Activated naive CD8-positive, alpha-beta T cell treated with anti-CD3 and anti-CD28 coated beads, Interleukin-2, amount 10 ng/mL, durations not matched to agents 7 days and 5 days (primary cell): ENCODE measurements around the gene ACAT1. TPM values are rescaled to one million over a fixed set of nuclear protein-coding genes. Genes with fewer than 3 reads are reported as not detected.
"Not testable (repeated sequence)": the region's sequence is repeated elsewhere in the genome, so short reads cannot be mapped to it uniquely, and the experiment has no call there.

Experiments
- ATAC-seq: fragments of 150-1000 bp; cut with Tn5 transposase; one replicate; pipeline ENCODE4 v1.10.0; 2021; ENCODE audit warnings: low read depth, moderate library complexity
- POLR2A ChIA-PET: fragments of 350-600 bp; sonication (Branson Sonifier 250); formaldehyde crosslinking; loops from one replicate; lab custom pipeline; 2021; ENCODE audit warnings: antibody characterized with exemption; lab: Charles Lee
- DNase-seq: peaks from one replicate; pipeline ENCODE4 v3.0.0; 2021
- H3K27ac Mint-ChIP-seq: one replicate; pipeline ENCODE4 v1.8.0; 2022; ENCODE audit warnings: mild to moderate bottlenecking, mixed read lengths
- H3K27me3 Mint-ChIP-seq: one replicate; pipeline ENCODE4 v1.8.0; 2022; ENCODE audit warnings: mild to moderate bottlenecking, moderate library complexity, mixed read lengths
- H3K36me3 Mint-ChIP-seq: one replicate; pipeline ENCODE4 v1.8.0; 2021; ENCODE audit warnings: mild to moderate bottlenecking, mixed read lengths
- H3K4me1 Mint-ChIP-seq: one replicate; pipeline ENCODE4 v1.8.0; 2021; ENCODE audit warnings: mixed read lengths
- H3K4me3 Mint-ChIP-seq: one replicate; pipeline ENCODE4 v1.8.0; 2022; ENCODE audit warnings: mild to moderate bottlenecking, moderate library complexity, mixed read lengths
- H3K9me3 Mint-ChIP-seq: one replicate; pipeline ENCODE4 v1.8.0; 2021; ENCODE audit warnings: mixed read lengths
- total RNA-seq, 2 experiments: library from RNA; stranded (reverse); gene quantifications; one replicate each; pipeline ENCODE4 v1.2.3, GENCODE V29; 2021

Gene ACAT1
- total RNA-seq, 2 experiments from 2014 or later, result 41.5 to 42.2 TPM

DNA sequence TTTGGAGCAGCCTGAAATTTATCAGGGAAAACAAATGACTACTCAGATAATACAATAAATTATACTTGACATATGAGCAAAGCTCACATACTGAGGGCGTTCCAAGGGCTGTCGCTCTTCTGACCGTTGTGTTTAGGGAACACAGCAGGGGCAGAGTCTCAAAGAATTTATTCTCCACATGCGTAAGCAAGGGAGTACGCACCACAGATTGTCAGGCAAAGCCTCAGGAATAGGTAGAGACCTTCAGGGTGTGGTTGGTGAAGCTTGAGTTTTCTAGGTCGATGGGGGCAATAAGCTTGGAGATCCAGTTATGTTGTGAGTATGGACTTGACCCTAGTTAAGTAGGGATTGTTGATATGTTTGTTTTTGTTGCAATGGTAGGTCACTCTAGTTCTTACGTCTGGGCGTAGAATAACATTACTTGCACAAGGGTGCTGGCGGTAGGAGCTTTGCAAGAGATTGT lies 830 bp downstream of the ACAT1 start:
- ATAC-seq (no peak), DNase-seq (no peak)
- H3K4me3 Mint-ChIP-seq, result peak overlapping the region; percentile 94
- no peaks in the 10 kb centered on the region for H3K27me3 Mint-ChIP-seq
- H3K27ac Mint-ChIP-seq, result peak overlapping the region; percentile 6
- peaks cover 30% of the 10 kb centered on the region for H3K4me1 Mint-ChIP-seq
- POLR2A ChIA-PET, result interaction anchor here (1.3 to 2.4 kb wide), 2 partner anchors 11 to 102 kb away, joined by 3 to 7 read pairs; no protein-coding TSS in a partner anchor
- peaks cover 13% of the 10 kb centered on the region for H3K36me3 Mint-ChIP-seq
- H3K9me3 Mint-ChIP-seq, result no peaks in the 10 kb centered on the region

DNA sequence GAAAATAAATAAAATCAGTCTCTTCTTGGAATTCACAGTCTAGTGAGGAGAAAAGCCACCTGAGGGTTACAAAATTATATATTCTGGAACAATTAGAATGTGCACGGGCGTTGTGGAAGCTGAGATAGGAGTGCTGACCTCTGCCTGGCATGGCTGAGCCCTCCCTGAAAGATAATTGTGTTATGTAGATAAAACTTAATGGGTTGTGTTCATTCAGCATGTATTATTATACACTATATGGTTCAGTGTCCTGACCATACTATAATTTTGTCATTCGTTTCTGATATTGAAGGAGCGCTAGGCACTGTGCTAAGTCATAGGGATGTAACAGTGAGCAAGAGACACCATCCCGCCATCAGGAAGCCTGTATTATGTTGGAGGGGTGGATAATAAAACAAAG lies 3.7 kb downstream of the ACAT1 start:
- POLR2A ChIA-PET, result interaction anchor here (0.6 kb wide), 1 partner anchor 163 kb away, joined by 5 read pairs; no protein-coding TSS in a partner anchor
- no peak for DNase-seq
- H3K4me3 Mint-ChIP-seq, result no peak overlapping the region
- no peaks in the 10 kb centered on the region for H3K27me3 Mint-ChIP-seq
- H3K27ac Mint-ChIP-seq, result no peak overlapping the region
- no peak for ATAC-seq
- peaks cover 24% of the 10 kb centered on the region for H3K36me3 Mint-ChIP-seq
- peaks cover 30% of the 10 kb centered on the region for H3K4me1 Mint-ChIP-seq
- H3K9me3 Mint-ChIP-seq, result no peaks in the 10 kb centered on the region

DNA sequence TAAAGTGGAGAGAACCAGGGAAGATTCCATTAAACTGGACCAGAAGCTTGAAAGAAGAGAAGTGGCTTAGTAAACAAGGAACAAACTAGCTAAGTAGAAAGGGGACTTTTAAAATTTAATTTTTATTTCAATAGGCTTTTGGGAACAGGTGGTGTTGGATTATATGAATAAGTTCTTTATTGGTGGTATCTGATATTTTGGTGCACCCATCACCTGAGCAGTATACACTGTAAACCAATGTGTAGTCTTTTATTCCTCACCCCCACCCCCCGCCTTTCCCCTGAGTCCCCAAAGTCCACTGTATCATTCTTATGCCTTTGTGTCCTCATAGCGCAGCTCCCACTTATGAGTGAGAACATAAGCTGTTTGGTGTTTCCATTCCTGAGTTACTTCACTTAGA lies 7.4 kb downstream of the ACAT1 start:
- no peak for ATAC-seq
- H3K4me1 Mint-ChIP-seq, result peaks cover 18% of the 10 kb centered on the region
- H3K4me3 Mint-ChIP-seq, result no peak overlapping the region
- H3K27me3 Mint-ChIP-seq, result no peaks in the 10 kb centered on the region
- POLR2A ChIA-PET, result no interaction called here
- H3K27ac Mint-ChIP-seq, result no peak overlapping the region
- no peak for DNase-seq
- peaks cover 28% of the 10 kb centered on the region for H3K36me3 Mint-ChIP-seq
- no peaks in the 10 kb centered on the region for H3K9me3 Mint-ChIP-seq

DNA sequence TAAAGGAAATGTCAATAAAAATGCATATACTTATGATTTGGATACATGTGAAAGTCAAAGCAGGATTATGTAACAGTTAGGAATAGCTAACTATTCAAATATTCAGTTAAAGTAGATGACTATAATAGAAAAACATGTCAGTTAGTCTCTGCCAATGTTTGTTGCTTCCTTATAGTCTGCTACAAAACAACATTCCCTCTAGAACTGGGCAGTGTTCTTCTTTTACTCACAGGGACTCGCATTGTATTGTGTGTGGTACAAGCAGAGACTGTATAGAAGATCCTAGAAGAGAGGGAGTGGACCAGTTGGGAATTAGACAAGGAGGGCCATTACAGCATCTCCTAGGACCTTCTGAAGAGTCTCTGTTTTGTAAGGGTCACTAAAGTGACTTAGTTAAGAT lies 10.6 kb downstream of the ACAT1 start:
- Mint-ChIP-seq H3K4me1 (peaks cover 7% of the 10 kb centered on the region), H3K27ac (no peak overlapping the region), H3K27me3 (no peaks in the 10 kb centered on the region), H3K4me3 (no peak overlapping the region), H3K9me3 (no peaks in the 10 kb centered on the region), H3K36me3 (peaks cover 22% of the 10 kb centered on the region)
- ATAC-seq, result no peak
- no peak for DNase-seq
- POLR2A ChIA-PET, result interaction anchor here (0.6 kb wide), 1 partner anchor 736 kb away, joined by 4 read pairs; no protein-coding TSS in a partner anchor

DNA sequence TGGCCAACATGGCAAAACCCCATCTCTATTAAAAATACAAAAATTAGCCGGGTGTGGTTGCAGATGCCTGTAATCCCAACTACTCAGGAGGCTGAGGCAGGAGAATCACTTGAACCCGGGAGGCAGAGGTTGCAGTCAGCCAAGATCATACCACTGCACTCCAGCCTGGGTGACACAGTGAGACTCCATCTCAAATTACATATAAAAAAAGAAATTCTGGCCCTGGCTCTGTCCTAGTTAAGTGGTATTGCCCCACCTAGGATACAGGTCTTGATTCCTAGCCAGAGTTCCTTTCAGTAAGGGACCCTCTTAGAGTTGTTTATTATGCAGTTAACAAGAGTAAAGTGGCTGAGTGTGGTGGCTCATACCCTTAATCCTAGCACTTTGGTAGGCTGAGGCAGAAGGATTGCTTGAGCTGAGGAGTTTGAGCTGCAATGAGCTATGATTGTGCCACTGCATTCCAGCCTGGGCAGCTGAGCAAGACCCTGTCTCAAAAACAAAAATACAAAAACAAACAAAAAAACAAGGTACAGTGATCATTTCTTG lies 11.7 kb downstream of the ACAT1 start:
- not testable (repeated sequence) for H3K9me3 Mint-ChIP-seq, DNase-seq, H3K4me3 Mint-ChIP-seq, H3K4me1 Mint-ChIP-seq, H3K27me3 Mint-ChIP-seq, H3K27ac Mint-ChIP-seq, ATAC-seq
- POLR2A ChIA-PET, result interaction anchor here (1.2 kb wide), 1 partner anchor 11 kb away, joined by 7 read pairs; the partner anchor contains the start of gene ACAT1
- H3K36me3 Mint-ChIP-seq, result peaks cover 19% of the 10 kb centered on the region

DNA sequence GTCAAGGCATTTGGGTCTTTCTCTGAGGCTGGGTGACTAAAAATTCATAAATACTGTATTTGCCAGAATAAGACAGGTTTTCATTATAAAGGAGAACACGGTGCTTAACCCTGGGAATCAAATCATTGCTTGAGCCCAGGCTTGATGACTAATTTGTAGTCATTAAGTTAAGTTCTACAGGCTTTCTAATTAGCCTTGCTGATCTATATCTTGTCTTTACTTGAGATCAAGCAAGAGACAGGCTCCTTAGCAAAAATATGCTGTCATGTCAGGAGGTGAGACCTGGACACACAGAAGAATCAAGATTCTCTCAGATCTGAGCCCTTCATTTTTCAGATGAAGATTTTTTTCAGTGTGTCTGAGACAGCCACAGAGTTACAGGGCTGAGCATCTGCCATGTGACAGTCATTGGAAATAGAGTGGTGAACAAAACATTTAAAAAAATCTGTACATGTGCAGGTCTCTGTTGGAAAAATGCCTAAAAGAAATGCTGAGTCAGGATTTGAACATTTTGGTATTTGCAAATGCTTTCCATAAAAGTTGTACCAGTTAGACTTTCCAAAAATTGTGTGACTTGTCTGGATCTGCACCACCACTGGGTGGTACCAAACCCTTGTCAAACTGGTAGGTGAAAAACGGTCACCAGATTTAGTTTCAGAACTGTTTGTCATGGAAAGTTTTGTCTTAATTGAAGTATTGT lies 14.6 kb downstream of the ACAT1 start:
- Mint-ChIP-seq H3K4me1 (peaks cover 9% of the 10 kb centered on the region), H3K9me3 (peaks cover 1% of the 10 kb centered on the region), H3K36me3 (peaks cover 25% of the 10 kb centered on the region), H3K27ac (peak overlapping the region; percentile 56), H3K27me3 (no peaks in the 10 kb centered on the region), H3K4me3 (no peak overlapping the region)
- DNase-seq, result no peak
- POLR2A ChIA-PET, result no interaction called here
- peak; percentile 55 for ATAC-seq

DNA sequence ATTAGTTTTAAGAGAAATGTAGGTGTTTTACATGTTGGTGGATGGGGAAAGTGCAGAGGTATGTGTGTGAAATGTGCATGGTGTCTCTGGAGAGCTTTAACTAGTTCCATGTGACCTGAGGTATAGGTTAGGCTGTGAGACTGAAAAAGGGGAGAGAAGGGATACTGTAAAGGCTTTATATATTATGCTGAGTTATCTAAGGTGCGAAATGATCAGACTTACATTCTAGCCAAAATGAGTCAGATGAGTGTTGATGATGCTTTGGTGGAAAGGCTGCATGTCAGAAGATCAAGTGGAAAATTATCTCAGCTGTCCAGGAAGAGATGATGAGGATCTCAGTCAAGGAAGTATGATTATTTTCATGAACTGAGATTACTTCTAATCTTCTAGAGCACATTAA lies 15.8 kb downstream of the ACAT1 start:
- peaks cover 9% of the 10 kb centered on the region for H3K4me1 Mint-ChIP-seq
- peaks cover 29% of the 10 kb centered on the region for H3K36me3 Mint-ChIP-seq
- H3K4me3 Mint-ChIP-seq, result no peak overlapping the region
- H3K27ac Mint-ChIP-seq, result no peak overlapping the region
- ATAC-seq, result no peak
- POLR2A ChIA-PET, result interaction anchor here (1.0 kb wide), 1 partner anchor 85 kb away, joined by 3 read pairs; no protein-coding TSS in a partner anchor
- H3K27me3 Mint-ChIP-seq, result no peaks in the 10 kb centered on the region
- no peak for DNase-seq
- H3K9me3 Mint-ChIP-seq, result peaks cover 1% of the 10 kb centered on the region

DNA sequence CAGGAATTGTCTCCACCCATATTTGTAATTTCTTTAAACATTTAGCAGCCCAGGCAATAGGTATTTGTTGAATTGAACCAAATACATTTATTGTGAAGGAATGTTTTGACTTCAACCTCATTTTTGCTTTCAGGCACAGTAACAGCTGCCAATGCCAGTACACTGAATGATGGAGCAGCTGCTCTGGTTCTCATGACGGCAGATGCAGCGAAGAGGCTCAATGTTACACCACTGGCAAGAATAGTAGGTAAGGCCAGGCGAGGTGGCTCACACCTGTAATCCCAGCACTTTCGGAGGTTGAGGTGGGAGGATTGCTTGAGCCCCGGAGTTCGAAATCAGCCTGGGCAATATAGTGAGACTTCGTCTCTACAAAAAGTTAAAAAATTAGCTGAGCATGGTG lies 20.9 kb downstream of the ACAT1 start:
- peaks cover 48% of the 10 kb centered on the region for H3K36me3 Mint-ChIP-seq
- peaks cover 1% of the 10 kb centered on the region for H3K9me3 Mint-ChIP-seq
- no peak overlapping the region for H3K27ac Mint-ChIP-seq

DNA sequence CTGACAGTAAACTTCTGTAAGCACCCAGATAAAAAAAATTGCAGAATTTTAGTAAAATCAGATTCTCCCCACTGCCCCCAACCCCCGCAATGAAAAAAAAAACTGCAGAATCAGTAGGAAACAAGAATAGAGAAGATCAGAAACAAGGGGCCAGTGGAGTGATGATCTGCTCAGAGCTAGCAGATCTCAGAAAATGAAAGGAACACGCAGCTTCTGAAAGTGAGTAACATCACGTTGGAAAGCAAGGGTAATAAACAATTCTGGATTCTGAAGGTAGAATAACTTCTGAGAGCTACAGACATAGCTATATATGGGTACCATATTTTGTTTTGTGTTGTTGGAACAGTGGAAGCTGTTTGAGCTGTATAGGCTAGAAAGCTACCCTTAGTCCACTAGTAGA lies 23.2 kb downstream of the ACAT1 start:
- Mint-ChIP-seq H3K27ac (peak overlapping the region; percentile 31), H3K27me3 (no peaks in the 10 kb centered on the region), H3K4me1 (peaks cover 12% of the 10 kb centered on the region), H3K4me3 (no peak overlapping the region), H3K9me3 (peaks cover 1% of the 10 kb centered on the region), H3K36me3 (peaks cover 53% of the 10 kb centered on the region)
- no peak for ATAC-seq
- no peak for DNase-seq
- POLR2A ChIA-PET, result interaction anchor here (0.6 to 1.2 kb wide), 2 partner anchors 17 to 77 kb away, joined by 3 read pairs; no protein-coding TSS in a partner anchor

More for the DNA sequence above, 20.9 kb downstream of the ACAT1 start:
- no peak overlapping the region for H3K4me3 Mint-ChIP-seq
- POLR2A ChIA-PET, result no interaction called here
- H3K27me3 Mint-ChIP-seq, result no peaks in the 10 kb centered on the region
- peaks cover 12% of the 10 kb centered on the region for H3K4me1 Mint-ChIP-seq
- ATAC-seq, result no peak
- DNase-seq, result no peak

DNA sequence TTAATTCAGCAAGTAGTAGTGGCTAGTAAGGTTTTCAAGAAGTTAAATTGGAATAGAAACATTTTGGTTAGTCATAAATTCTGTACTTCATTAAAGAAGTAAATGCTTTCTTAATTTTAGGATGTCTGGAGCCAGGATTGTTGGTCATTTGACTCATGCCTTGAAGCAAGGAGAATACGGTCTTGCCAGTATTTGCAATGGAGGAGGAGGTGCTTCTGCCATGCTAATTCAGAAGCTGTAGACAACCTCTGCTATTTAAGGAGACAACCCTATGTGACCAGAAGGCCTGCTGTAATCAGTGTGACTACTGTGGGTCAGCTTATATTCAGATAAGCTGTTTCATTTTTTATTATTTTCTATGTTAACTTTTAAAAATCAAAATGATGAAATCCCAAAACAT lies 25.8 kb downstream of the ACAT1 start:
- peaks cover 48% of the 10 kb centered on the region for H3K36me3 Mint-ChIP-seq
- no peak overlapping the region for H3K27ac Mint-ChIP-seq
- no peak overlapping the region for H3K4me3 Mint-ChIP-seq
- ATAC-seq (no peak), DNase-seq (no peak)
- POLR2A ChIA-PET, result interaction anchor here (0.6 kb wide), 1 partner anchor 12 kb away, joined by 3 read pairs; no protein-coding TSS in a partner anchor
- no peaks in the 10 kb centered on the region for H3K27me3 Mint-ChIP-seq
- no peaks in the 10 kb centered on the region for H3K9me3 Mint-ChIP-seq
- H3K4me1 Mint-ChIP-seq, result peaks cover 10% of the 10 kb centered on the region

DNA sequence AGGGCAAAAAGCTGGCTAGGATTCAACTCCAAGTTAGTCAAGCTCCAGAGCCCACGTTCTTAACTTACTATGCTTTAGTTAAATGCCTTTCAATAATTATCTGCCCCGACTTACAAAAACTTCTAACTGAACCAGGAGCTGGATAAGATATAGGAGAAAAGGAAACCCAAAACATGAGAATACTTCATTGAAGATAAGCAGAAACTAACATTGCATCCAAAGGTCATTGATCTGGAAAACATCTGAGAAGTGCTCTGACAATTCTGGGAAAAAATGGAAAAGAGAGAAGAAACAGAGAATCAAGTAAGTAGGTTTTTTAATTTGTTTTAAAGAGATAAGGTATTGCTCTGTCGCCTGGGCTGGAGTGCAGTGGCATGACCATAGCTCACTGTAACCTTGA lies 27.2 kb downstream of the ACAT1 start:
- peaks cover 10% of the 10 kb centered on the region for H3K4me1 Mint-ChIP-seq
- DNase-seq (no peak), ATAC-seq (no peak)
- no peaks in the 10 kb centered on the region for H3K9me3 Mint-ChIP-seq
- H3K36me3 Mint-ChIP-seq, result peaks cover 50% of the 10 kb centered on the region
- H3K27ac Mint-ChIP-seq, result no peak overlapping the region
- no peak overlapping the region for H3K4me3 Mint-ChIP-seq
- H3K27me3 Mint-ChIP-seq, result no peaks in the 10 kb centered on the region
- POLR2A ChIA-PET, result no interaction called here

DNA sequence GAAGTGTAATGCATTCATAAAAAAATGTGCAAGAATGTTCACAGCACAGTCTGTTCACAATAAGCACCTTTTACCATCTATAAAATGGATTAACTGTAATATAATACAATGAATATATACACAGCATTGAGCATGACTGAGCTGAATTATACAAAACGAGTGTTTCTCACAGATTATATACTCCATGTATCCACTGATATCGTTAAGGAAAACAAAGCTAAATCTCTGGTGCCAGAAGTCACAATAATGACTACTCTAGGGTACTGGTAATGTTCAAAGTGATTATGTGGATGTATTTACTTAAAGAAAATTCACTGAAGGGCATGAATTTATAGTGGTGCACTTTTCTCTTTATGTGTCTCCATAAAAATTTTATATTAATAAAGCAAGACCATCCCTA lies 33.2 kb downstream of the ACAT1 start:
- Mint-ChIP-seq H3K36me3 (peaks cover 17% of the 10 kb centered on the region), H3K9me3 (no peaks in the 10 kb centered on the region), H3K4me3 (no peak overlapping the region), H3K27ac (no peak overlapping the region), H3K4me1 (no peaks in the 10 kb centered on the region), H3K27me3 (no peaks in the 10 kb centered on the region)
- POLR2A ChIA-PET, result no interaction called here
- no peak for ATAC-seq
- no peak for DNase-seq

DNA sequence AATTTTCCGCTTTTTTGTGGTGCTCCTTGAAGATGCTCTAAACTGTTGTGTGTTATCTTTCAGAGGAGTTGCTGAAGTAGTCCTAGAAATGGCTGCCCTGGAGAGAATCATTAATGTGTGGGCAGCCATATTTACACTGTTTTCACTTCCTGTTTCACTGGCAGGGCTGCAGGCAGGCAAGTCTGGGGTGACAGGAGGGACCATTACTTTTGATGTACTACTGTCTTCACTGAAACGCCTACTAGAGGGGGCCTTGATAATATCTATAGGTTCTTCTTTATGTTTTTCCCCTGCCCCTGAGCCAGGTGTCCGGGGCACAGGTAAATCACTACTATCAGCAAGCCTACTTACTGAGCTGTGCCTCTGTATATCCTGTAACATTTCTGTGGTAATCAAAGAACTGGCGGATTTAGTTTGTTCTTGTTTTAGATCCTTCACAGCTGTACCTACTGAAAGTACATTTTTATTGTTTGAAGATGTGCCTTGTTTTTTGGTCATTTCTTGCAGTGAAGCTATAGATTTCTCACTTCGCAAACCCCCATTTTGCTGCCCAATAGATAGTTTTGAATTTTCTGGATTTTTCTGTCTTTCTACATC lies 39.7 kb downstream of the ACAT1 start:
- ATAC-seq, result peak; percentile 70
- H3K4me1 Mint-ChIP-seq, result peaks cover 8% of the 10 kb centered on the region
- DNase-seq, result no peak
- peak overlapping the region; percentile 60 for H3K27ac Mint-ChIP-seq
- H3K4me3 Mint-ChIP-seq, result no peak overlapping the region
- peaks cover 16% of the 10 kb centered on the region for H3K36me3 Mint-ChIP-seq
- H3K9me3 Mint-ChIP-seq, result no peaks in the 10 kb centered on the region
- H3K27me3 Mint-ChIP-seq, result no peaks in the 10 kb centered on the region
- POLR2A ChIA-PET, result interaction anchor here (1.4 kb wide), 1 partner anchor 17 kb away, joined by 3 read pairs; no protein-coding TSS in a partner anchor
